ENCODE measurements around the gene MAN1C1.
"Not testable (repeated sequence)": the region's sequence is repeated elsewhere in the genome, so short reads cannot be mapped to it uniquely, and the experiment has no call there.

MAN1C1 gene

DNA sequence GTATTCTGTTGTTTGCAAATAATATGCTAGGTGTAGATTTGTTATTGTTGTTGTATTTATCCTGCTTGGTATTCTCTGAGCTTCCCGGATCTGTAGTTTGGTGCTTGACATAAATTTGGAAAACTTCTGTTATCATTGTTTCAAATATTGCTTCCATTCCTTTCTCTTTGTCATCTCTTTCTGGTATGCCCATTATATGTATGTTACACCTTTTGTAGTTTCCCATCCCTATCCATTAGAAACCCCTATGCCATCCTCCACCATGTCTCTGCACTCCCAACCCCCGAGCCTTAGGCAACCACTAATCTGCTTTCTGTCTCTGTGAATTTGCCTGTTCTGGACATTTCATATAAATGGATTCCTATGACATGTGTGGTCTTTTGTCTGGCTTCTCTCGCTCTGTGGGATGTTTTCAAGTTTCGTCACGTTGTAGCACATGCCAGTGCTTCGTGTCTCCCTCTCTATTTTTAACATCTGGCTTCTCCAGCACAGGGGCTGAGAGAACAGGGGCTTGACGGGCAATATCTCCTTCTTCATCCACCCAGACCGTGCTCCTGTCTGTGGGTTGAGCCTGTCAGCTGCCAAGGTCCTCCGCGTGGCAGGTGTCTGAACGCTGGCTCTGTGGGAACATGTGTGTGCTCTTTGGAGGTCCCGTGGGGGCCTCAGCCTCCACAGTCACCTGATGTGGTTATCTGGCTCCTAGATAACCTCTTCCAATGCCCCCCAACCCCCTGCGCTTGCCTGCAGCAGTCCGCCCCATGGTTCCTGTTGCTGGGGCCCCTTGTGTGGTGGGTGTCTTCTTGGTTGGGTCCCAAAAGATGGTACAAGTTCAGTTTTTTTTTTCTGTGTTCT is 32.8 kb upstream of the MAN1C1 start:
- DNase-seq, result no peak

GRCh38 chr1:25586181-25586588 is 30.4 kb upstream of the MAN1C1 start:
- no peak for DNase-seq

GRCh38 chr1:25587290-25587689 is 29.3 kb upstream of the MAN1C1 start:
- DNase-seq, result no peak

- not testable (repeated sequence) for DNase-seq
Measured at GRCh38 chr1:25588224-25588623, 28.4 kb upstream of the MAN1C1 start.

DNA sequence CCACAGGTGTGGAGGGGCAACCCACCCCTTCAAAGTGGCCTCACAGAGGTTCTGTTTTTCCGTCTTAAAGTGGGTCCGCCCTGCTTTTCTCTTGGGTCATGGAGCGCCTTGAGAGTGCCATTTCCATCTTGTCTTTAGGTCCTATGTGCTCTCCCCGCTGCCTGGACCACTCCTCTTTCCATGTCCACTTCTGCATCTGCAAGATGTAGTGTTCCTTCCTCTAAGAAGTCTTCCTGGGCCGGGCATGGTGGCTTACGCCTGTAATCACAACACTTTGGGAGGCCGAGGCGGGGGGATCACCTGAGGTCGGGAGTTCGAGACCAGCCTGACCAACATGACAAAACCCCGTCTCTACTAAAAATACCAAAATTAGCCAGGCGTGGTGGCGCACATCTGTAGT is 27.8 kb upstream of the MAN1C1 start:
- DNase-seq, result not testable (repeated sequence)

DNA sequence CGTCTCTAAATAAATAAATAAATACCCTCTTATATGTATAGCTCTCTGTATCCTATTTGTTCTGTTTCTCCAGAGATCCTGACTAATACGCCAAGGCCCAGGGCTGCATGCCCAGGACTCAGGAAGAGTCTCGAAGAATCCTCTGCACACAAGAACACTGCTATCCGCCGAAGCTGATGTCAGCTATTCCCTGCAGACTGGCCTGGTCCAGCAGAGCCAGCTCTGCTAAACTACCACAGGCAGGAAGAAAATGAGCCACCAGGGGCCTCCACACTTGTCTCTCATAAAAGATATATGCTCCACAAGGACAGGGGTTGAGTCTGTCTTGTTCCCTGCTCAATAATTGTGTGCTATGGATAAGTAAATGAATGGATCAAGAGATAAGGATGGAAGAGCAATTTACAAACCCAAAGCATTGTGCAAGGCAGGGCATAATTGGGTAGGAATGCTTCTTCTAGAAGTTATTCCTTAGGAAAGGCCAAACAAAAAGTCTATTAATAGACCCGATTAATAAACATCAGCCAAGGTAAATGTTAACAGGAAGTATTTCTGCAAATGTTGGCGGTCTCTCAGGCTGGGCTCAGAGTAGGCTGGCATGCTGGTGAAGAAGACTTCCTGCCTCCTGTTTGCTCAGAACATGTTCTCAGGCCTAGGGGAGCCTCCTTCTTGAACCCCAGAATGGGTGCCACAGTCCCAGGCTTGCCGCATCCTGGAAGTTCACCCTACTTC is 26.3 kb upstream of the MAN1C1 start:
- DNase-seq, result no peak

DNA sequence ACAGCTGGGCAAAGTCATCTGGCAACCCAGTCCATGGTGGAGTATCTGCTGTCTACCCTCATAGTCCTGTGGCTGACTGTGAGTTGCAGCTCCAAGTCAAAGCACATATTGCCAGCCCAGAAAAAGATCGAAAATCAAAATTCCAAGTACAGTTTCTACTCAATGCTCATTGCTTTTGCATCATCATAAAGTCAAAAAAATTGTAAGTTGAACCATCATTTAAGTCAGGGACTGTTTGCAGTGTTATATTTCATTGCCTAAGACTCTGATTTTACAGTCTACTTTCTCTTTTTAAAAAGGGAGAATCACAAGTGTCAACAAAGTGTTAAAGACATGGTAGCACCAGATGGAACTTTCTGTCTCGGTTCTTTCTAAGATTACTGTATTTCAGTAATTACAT is 22.7 kb upstream of the MAN1C1 start:
- DNase-seq, result no peak

- no peak for DNase-seq
Measured at GRCh38 chr1:25594971-25595370, 21.6 kb upstream of the MAN1C1 start.

GRCh38 chr1:25596641-25597040 is 19.9 kb upstream of the MAN1C1 start:
- not testable (repeated sequence) for DNase-seq

DNA sequence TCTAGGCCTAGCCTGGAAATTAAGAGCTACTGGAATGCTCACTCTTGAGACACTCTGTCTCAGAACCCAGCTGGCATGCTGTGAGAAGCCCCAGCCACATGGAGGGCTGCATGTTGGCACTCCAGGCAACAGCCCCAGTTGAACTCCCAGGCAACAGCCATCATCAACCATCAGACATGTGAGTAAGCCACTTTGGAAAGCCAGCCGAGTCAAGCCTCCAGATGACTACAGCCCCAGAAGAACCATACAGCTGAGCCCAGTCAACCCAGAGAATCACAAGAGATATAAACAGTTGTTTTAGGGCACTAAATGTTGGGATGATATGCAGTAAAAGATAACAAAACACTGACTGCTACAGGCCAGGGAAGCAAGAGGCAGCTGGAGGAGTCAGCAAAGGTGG is 17.7 kb upstream of the MAN1C1 start:
- DNase-seq, result no peak

DNA sequence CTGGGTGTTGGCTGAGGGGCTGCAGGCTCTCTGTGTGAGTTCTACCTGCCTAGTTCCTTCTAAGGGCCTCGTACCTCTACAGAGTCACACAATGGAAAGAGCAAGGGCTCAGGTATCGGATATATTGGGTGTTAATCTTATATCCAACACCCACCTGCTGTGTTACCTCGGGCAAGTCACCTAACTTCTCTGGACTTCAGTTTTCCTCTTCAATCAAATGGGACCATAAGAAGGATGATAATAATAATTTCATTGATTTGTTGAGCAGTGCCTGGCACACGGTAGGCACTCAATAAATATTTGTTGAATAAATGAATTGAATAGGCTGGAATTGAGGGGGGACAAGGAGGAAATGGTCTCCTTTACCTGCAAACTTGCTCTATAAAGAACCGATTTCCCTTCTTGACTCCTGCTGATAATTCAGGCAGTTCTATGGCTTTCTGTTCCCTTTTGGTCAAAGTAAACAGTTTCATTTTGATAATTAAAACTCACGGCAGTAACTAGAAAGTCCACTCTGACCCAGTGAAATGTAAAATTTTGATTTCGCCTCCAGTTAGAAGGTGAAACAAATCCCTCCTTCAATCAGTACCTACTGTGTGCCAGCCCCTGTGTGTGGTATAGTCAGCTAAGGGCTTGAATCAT is 16.5 kb upstream of the MAN1C1 start:
- no peak for DNase-seq

DNA sequence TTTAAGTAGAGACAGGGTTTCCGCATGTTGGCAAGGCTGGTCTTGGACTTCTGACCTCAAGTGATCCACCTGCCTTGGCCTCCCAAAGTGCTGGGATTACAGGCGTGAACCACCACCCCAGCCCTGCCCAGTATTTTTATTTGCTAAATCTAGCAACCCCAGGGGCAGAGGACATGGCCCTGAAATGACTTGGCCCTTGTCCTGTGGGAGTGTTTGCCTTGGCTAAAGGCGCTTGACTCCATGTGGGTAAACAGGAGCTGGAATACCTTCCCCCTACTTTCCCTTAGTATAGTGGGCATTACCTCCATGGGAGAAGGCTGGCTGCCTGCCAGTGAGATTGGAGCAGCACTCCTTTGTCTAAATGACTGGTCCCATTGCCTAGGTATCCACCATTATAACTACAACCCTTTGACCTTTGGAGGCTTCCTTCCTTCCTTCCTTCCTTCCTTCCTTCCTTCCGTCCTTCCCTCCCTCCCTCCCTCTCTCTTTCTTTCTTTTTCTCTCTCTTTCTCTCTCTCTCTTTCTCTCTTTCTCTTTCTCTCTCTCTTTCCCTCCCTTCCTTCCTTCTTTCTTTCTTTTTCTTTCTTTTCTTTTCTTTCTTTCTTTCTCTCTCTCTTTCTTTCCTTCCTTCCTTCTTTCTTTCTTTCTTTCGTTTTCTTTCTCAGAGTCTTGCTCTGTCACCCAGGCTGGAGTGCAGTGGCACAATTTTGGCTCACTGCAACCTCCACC is 15.5 kb upstream of the MAN1C1 start:
- not testable (repeated sequence) for DNase-seq

- DNase-seq, result not testable (repeated sequence)
Measured at GRCh38 chr1:25603779-25604538, 12.6 kb upstream of the MAN1C1 start.

GRCh38 chr1:25607123-25607522 is 9.5 kb upstream of the MAN1C1 start:
- DNase-seq, result no peak

DNA sequence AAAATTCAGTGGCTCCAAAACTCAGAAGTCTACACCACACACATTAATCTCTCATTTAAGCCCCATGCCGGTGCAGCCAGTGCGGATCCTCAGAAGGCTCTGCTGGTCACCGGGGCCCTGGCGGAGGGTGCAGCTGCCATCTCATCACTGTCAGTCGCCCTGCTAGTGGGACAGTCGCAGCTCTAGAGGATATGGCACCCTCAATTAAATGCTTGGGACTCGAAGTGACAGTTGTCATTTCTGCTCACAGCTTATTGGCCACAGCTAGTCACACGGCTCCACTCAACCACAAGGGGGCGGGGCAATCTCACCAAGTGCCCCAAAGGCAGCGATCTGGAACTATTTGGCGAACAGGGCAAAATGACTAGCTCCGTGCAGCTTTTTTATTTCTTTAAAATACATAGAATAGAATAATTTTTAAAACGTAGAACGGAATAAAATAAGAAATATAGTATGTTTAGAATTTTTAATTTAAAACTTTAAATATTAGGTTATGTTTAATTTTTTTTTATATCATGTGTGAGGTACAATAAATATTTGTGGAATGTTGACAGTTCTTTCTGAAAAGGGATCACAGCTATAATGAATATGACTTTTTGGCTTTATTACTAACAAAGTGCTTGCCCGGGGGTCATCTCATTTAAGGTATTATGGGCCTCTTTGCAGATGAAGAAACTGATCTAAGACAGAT is 8.0 kb upstream of the MAN1C1 start:
- DNase-seq, result peak; percentile 87

DNA sequence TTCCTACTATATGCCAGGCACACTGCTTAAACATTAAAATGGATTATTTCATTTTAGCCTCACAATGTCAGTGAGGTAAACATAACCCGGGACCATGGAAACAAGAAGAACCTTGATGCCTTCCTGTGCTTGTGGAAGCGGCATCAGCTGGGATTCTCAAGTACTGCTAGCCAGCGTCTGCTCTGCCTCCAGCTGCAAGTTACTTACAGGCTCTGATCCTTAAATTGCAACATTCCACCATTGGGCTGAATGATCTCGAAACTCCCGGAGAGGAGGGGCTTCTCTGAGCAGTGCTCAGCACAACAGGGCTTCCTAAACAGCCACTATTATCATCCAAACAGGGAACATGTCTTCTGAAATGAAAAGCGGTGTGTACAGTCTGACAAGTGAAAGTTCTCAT is 6.7 kb upstream of the MAN1C1 start:
- DNase-seq, result no peak

- no peak for DNase-seq
Measured at GRCh38 chr1:25610822-25611630, 5.6 kb upstream of the MAN1C1 start.

GRCh38 chr1:25611843-25612242 is 4.7 kb upstream of the MAN1C1 start:
- no peak for DNase-seq

DNA sequence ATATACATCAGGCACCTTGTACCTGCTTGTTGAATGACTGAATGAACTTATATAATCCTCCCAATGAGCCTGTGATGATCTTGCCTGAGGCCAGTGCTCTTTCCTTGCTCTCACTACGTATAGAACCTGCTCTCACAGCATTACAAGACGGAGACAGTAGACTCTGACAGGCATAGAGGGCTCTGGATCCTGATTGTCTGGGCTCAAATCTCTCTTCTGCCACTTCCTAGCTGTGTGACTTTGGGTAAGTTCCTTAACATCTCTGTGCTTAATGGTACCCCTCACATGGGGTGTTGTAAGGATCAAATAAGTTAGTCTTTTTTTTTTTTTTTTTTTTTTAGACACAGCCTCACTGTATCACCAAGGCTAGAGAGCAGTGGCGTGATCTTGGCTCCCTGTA is 4.2 kb upstream of the MAN1C1 start:
- DNase-seq, result no peak

GRCh38 chr1:25613091-25613490 is 3.5 kb upstream of the MAN1C1 start:
- DNase-seq, result no peak
